ENCODE results near the gene ATP6V0A4.

DNA sequence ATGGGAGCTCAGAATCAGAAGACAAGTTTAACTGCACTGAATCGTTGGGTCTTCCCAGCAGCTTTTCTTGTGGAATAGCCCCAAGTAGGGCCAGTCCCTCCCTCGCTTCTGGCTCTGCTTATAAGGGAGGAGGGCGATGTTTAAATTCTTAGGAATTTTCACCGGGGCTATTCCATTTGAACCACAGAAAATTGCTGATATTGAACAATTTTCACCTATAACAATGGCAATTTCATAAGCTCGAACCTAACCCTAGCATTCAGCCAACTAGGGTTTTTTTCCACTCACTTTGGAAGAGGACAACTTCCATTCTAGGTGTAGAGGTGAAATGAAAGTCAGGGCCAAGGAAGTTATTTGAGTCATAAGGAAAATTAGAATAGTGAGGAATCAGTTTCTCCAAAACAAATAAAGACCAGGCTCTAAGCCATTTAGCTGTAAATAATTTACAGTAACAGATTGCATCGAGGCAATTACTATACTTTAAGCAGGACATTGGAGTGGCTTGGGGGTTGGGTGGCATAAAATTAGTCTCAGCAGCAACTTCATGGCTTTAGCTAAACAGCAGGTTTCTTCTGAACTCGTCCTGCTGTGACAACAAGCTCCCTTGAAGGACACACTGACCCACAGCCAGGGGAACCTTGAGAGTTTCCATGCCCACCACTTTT is 1.5 kb upstream of the ATP6V0A4 start:
- TF ChIP-seq, protein P1, sequence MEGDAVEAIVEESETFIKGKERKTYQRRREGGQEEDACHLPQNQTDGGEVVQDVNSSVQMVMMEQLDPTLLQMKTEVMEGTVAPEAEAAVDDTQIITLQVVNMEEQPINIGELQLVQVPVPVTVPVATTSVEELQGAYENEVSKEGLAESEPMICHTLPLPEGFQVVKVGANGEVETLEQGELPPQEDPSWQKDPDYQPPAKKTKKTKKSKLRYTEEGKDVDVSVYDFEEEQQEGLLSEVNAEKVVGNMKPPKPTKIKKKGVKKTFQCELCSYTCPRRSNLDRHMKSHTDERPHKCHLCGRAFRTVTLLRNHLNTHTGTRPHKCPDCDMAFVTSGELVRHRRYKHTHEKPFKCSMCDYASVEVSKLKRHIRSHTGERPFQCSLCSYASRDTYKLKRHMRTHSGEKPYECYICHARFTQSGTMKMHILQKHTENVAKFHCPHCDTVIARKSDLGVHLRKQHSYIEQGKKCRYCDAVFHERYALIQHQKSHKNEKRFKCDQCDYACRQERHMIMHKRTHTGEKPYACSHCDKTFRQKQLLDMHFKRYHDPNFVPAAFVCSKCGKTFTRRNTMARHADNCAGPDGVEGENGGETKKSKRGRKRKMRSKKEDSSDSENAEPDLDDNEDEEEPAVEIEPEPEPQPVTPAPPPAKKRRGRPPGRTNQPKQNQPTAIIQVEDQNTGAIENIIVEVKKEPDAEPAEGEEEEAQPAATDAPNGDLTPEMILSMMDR (IDR thresholded peaks at IDR 0.05 in 2 of 3, conservative IDR thresholded peaks at IDR 0.05 in 1 of 3; ENCODE audit: borderline replicate concordance in 1 of 3, insufficient read depth in 1 of 3, low read depth in 2 of 3, low read length in 2 of 3), result no peak
- no peak for TF ChIP-seq EZH2phosphoT487 (IDR thresholded peaks at IDR 0.05; ENCODE audit: borderline replicate concordance)
- no peak for TF ChIP-seq ELF1 (IDR thresholded peaks at IDR 0.05; ENCODE audit: borderline replicate concordance, low read depth)
- no peak for TF ChIP-seq POLR2A (IDR thresholded peaks at IDR 0.05; ENCODE audit: borderline replicate concordance, extremely low read depth, insufficient read depth, insufficient read length)
- TF ChIP-seq EZH2 (IDR thresholded peaks at IDR 0.05), result no peak
